RWPE1 (cell line): ENCODE measurements around the gene LPIN2.
A peak's percentile ranks its signal among the peaks of the same experiment; 100 is the strongest.
"Not testable (repeated sequence)": the region's sequence is repeated elsewhere in the genome, so short reads cannot be mapped to it uniquely, and the experiment has no call there.

Experiments used
- CTCF ChIA-PET: fragments of 350-600 bp; sonication (Branson Sonifier 250); formaldehyde crosslinking; extraction: SDS; loops from one replicate; lab custom pipeline; 2021; lab: Yijun Ruan, JAX
- POLR2A ChIA-PET: fragments of 400-600 bp; formaldehyde crosslinking; extraction: SDS; loops from one replicate; lab custom pipeline; 2020; ENCODE audit warnings: antibody characterized with exemption; ENCODE audit not compliant: low non-redundant PET; lab: Yijun Ruan, JAX
- DNase-seq: peaks from one replicate; pipeline ENCODE4 v3.0.0; 2012; ENCODE audit warnings: low spot score
- H3K27ac ChIP-seq: fragments of 450-650 bp; 2 replicates; pipeline ENCODE4 v1.5.1; 2017
- CTCF ChIP-seq: fragments of 450-650 bp; conservative IDR thresholded peaks from 2 replicates; pipeline ENCODE4 v1.5.1; 2017; ENCODE audit warnings: low read depth, mild to moderate bottlenecking

Gene LPIN2

GRCh38 chr18:3025544-3025943 is 12.6 kb upstream of the LPIN2 start:
- ChIA-PET POLR2A (no interaction called here), CTCF (no interaction called here)
- H3K27ac ChIP-seq: no peak overlapping the region
- TF ChIP-seq CTCF: no peak
- no peak for DNase-seq

GRCh38 chr18:3023603-3024002 is 10.7 kb upstream of the LPIN2 start:
- DNase-seq, H3K27ac ChIP-seq, POLR2A ChIA-PET, CTCF ChIA-PET: not testable (repeated sequence)

GRCh38 chr18:3016585-3017297 is 3.8 kb upstream of the LPIN2 start:
- no peak overlapping the region for H3K27ac ChIP-seq
- DNase-seq: no peak
- ChIA-PET POLR2A (no interaction called here), CTCF (no interaction called here)
- TF ChIP-seq CTCF: no peak

- no peak for DNase-seq
- CTCF ChIA-PET: no interaction called here
- TF ChIP-seq CTCF: no peak
- no peak overlapping the region for H3K27ac ChIP-seq
- POLR2A ChIA-PET: no interaction called here
Observed at GRCh38 chr18:3015851-3016250, 2.9 kb upstream of the LPIN2 start.

GRCh38 chr18:3015204-3015592 is 2.3 kb upstream of the LPIN2 start:
- no peak for TF ChIP-seq CTCF
- ChIA-PET CTCF (interaction anchor here (0.9 to 1.0 kb wide), 2 partner anchors 48 to 113 kb away, joined by 3 read pairs; no protein-coding TSS in a partner anchor), POLR2A (interaction anchor here (0.5 kb wide), 1 partner anchor 432 kb away, joined by 4 read pairs; no protein-coding TSS in a partner anchor)
- DNase-seq: peak; percentile 88
- H3K27ac ChIP-seq: peak overlapping the region; percentile 50; the same call in 1 of the 2 replicates

GRCh38 chr18:3014503-3015203 is 1.7 kb upstream of the LPIN2 start:
- no peak for TF ChIP-seq CTCF
- CTCF ChIA-PET: interaction anchor here (0.9 to 1.0 kb wide), 2 partner anchors 49 to 114 kb away, joined by 3 read pairs; no protein-coding TSS in a partner anchor
- H3K27ac ChIP-seq: peak overlapping the region; percentile 92
- DNase-seq: no peak
- POLR2A ChIA-PET: interaction anchor here (0.5 kb wide), 1 partner anchor 433 kb away, joined by 4 read pairs; no protein-coding TSS in a partner anchor
